Loucy (cell line): ENCODE data around the gene OXGR1.

Source experiments
- H2AFZ ChIP-seq: fragments of 200-600 bp; sonication (generic); 2 replicates; pipeline ENCODE4 v1.6.0; 2016; ENCODE audit warnings: antibody characterized with exemption, mild to moderate bottlenecking, low read length, moderate library complexity
- H3F3A ChIP-seq: fragments of 200-600 bp; 2 replicates; pipeline ENCODE4 v1.6.0; 2016; ENCODE audit warnings: antibody characterized with exemption, low read depth, mild to moderate bottlenecking
- H3K27me3 ChIP-seq: fragments of 200-600 bp; sonication (generic); 2 replicates; pipeline ENCODE4 v1.6.1; 2014; ENCODE audit warnings: low read length, mild to moderate bottlenecking; ENCODE audit not compliant: insufficient read depth, poor library complexity, severe bottlenecking
- H3K36me3 ChIP-seq: fragments of 200-600 bp; sonication (generic); 2 replicates; pipeline ENCODE4 v1.6.1; 2016; ENCODE audit warnings: low read length; ENCODE audit not compliant: insufficient read depth
- H3K4me1 ChIP-seq: fragments of 200-600 bp; sonication (generic); 2 replicates; pipeline ENCODE4 v1.5.1; 2014; ENCODE audit warnings: low read length, mild to moderate bottlenecking; ENCODE audit not compliant: insufficient read depth, poor library complexity, severe bottlenecking
- H3K4me2 ChIP-seq: fragments of 200-600 bp; sonication (generic); 2 replicates; pipeline ENCODE4 v1.6.0; 2014; ENCODE audit warnings: antibody characterized with exemption, low read length, low read depth, mild to moderate bottlenecking; ENCODE audit not compliant: poor library complexity, severe bottlenecking
- H3K4me3 ChIP-seq: fragments of 200-600 bp; sonication (generic); 2 replicates; pipeline ENCODE4 v1.5.1; 2014; ENCODE audit warnings: low read length, mild to moderate bottlenecking, mixed read lengths; ENCODE audit not compliant: poor library complexity, severe bottlenecking
- H3K79me2 ChIP-seq: fragments of 200-600 bp; sonication (generic); 2 replicates; pipeline ENCODE4 v1.6.1; 2014; ENCODE audit warnings: low read length; ENCODE audit not compliant: insufficient read depth
- H3K9ac ChIP-seq: fragments of 200-600 bp; sonication (generic); 2 replicates; pipeline ENCODE4 v1.6.0; 2014; ENCODE audit warnings: mild to moderate bottlenecking, low read depth, low read length, moderate library complexity; ENCODE audit not compliant: poor library complexity, severe bottlenecking
- H3K9me2 ChIP-seq: fragments of 200-600 bp; sonication (generic); replicated peaks from 2 replicates; pipeline ENCODE4 v1.6.1; 2016; ENCODE audit warnings: low read depth, low read length, mixed read lengths
- H3K9me3 ChIP-seq: fragments of 200-600 bp; sonication (generic); 2 replicates; pipeline ENCODE4 v1.6.1; 2014; ENCODE audit warnings: mild to moderate bottlenecking, antibody characterized with exemption, low read length, low read depth; ENCODE audit not compliant: insufficient read depth
- H4K20me1 ChIP-seq: fragments of 200-600 bp; sonication (generic); 2 replicates; pipeline ENCODE4 v1.6.0; 2014; ENCODE audit warnings: antibody characterized with exemption, low read length, mild to moderate bottlenecking; ENCODE audit not compliant: insufficient read depth, poor library complexity, severe bottlenecking
- CTCF ChIP-seq: fragments of 200-600 bp; sonication (generic); conservative IDR thresholded peaks from 2 replicates; pipeline ENCODE4 v1.5.1; 2014; ENCODE audit warnings: mild to moderate bottlenecking, antibody characterized with exemption, low read length
- EZH2phosphoT487 ChIP-seq: fragments of 200-600 bp; IDR thresholded peaks from 2 replicates; pipeline ENCODE4 v1.6.1; 2018; ENCODE audit warnings: antibody characterized with exemption, mild to moderate bottlenecking, moderate library complexity, borderline replicate concordance

Gene OXGR1

GRCh38 chr13:97002581-97002980, 8.3 kb upstream of the OXGR1 start:
- H3K79me2 ChIP-seq, result no peaks in the 10 kb centered on the region

GRCh38 chr13:97001636-97002035, 7.4 kb upstream of the OXGR1 start:
- Histone ChIP-seq H3K4me1 (no peaks in the 10 kb centered on the region), H2AFZ (no peak overlapping the region), H4K20me1 (no peaks in the 10 kb centered on the region), H3K36me3 (no peaks in the 10 kb centered on the region), H3K9me2 (no peaks in the 10 kb centered on the region), H3K4me2 (no peak overlapping the region), H3K27me3 (no peaks in the 10 kb centered on the region), H3K9me3 (no peaks in the 10 kb centered on the region), H3K4me3 (no peak overlapping the region), H3K79me2 (no peaks in the 10 kb centered on the region), H3F3A (no peaks in the 10 kb centered on the region), H3K9ac (no peak overlapping the region)
- TF ChIP-seq CTCF, result no peak
- no peak for TF ChIP-seq EZH2phosphoT487

More at GRCh38 chr13:97002581-97002980, 8.3 kb upstream of the OXGR1 start:
- Histone ChIP-seq H3K4me2 (no peak overlapping the region), H3K9ac (no peak overlapping the region), H3K9me3 (no peaks in the 10 kb centered on the region), H3K36me3 (no peaks in the 10 kb centered on the region), H3F3A (no peaks in the 10 kb centered on the region), H3K4me3 (no peak overlapping the region), H2AFZ (no peak overlapping the region), H4K20me1 (no peaks in the 10 kb centered on the region), H3K27me3 (no peaks in the 10 kb centered on the region), H3K4me1 (no peaks in the 10 kb centered on the region), H3K9me2 (no peaks in the 10 kb centered on the region)
- TF ChIP-seq EZH2phosphoT487, result no peak
- TF ChIP-seq CTCF, result no peak

- Histone ChIP-seq H3F3A (no peaks in the 10 kb centered on the region), H2AFZ (no peak overlapping the region), H3K79me2 (no peaks in the 10 kb centered on the region), H3K9me2 (no peaks in the 10 kb centered on the region), H3K9ac (no peak overlapping the region), H3K27me3 (no peaks in the 10 kb centered on the region), H3K36me3 (no peaks in the 10 kb centered on the region), H3K9me3 (no peaks in the 10 kb centered on the region), H3K4me1 (no peaks in the 10 kb centered on the region), H3K4me3 (no peak overlapping the region), H4K20me1 (no peaks in the 10 kb centered on the region), H3K4me2 (no peak overlapping the region)
- no peak for TF ChIP-seq CTCF
- TF ChIP-seq EZH2phosphoT487, result no peak
These were observed 6.1 kb upstream of the OXGR1 start for GRCh38 chr13:97000295-97000925.
